Endothelial cell of umbilical vein (primary cell): Measurements from ENCODE around the gene ARHGEF10L. TPM values are rescaled to one million over a fixed set of nuclear protein-coding genes. Genes with fewer than 3 reads are reported as not detected.

Source experiments
- BruUV-seq: library from RNA; stranded (reverse); fragments of 400-500 nt; replicated peaks from 2 replicates; lab custom pipeline; 2021; lab: Mats Ljungman, UMichigan
- CTCF ChIA-PET: fragments of 300-600, 350-600 bp; sonication (Branson Sonifier 250); formaldehyde crosslinking; loops from one replicate; lab custom pipeline; 2021; ENCODE audit warnings: antibody characterized with exemption, inconsistent platforms; lab: Charles Lee
- POLR2A ChIA-PET: fragments of 300-600, 350-600 bp; sonication (Branson Sonifier 250); formaldehyde crosslinking; loops from one replicate; lab custom pipeline; 2021; ENCODE audit warnings: antibody characterized with exemption, inconsistent platforms; lab: Charles Lee
- DNase-seq: peaks from one replicate; pipeline ENCODE4 v3.0.0-alpha.2; 2011; ENCODE audit warnings: low read depth, low spot score
- FAIRE-seq: peaks from 2 replicates; lab custom pipeline; 2011; peaks lifted over from hg19 to GRCh38; lab: Jason Lieb, UNC
- H2AFZ ChIP-seq: 2 replicates; pipeline ENCODE4 v1.6.0; 2012; ENCODE audit warnings: low read depth, low read length, control low read depth, inconsistent platforms
- H3K27ac ChIP-seq: 2 replicates; pipeline ENCODE4 v1.5.1; 2011; ENCODE audit warnings: low read depth, mild to moderate bottlenecking, control low read depth, low read length, moderate library complexity; ENCODE audit not compliant: insufficient read depth
- H3K27me3 ChIP-seq, 2 experiments: 2 replicates each; pipeline versions ENCODE4 v1.6.0 to v1.6.1; 2011; ENCODE audit warnings: low read length in 2 of 2, mixed read lengths in 1 of 2; ENCODE audit not compliant: control insufficient read depth in 2 of 2, insufficient read depth in 2 of 2
- H3K36me3 ChIP-seq, 2 experiments: 2 replicates in 1 of 2; 3 replicates in 1 of 2; pipeline ENCODE4 v1.5.1; 2011; ENCODE audit warnings: low read length in 2 of 2, mild to moderate bottlenecking in 1 of 2, moderate library complexity in 1 of 2; ENCODE audit not compliant: control insufficient read depth in 2 of 2, insufficient read depth in 2 of 2; ENCODE audit errors: extremely low read depth in 1 of 2
- H3K4me1 ChIP-seq: 3 replicates; pipeline ENCODE4 v1.5.1; 2011; ENCODE audit warnings: mild to moderate bottlenecking, low read length; ENCODE audit not compliant: control insufficient read depth, insufficient read depth; ENCODE audit errors: extremely low read depth
- H3K4me2 ChIP-seq: 2 replicates; pipeline ENCODE4 v1.6.1; 2011; ENCODE audit warnings: low read length, control low read depth, mixed read lengths; ENCODE audit not compliant: insufficient read depth
- H3K4me3 ChIP-seq, 3 experiments: fragments of 200-600 bp in 1 of 3; sonication (generic), shearing (Covaris generic) in 1 of 3; replicated peaks in 1 of 3; 2 replicates each; pipeline ENCODE4 v1.5.1; 2011 to 2016; ENCODE audit warnings: control low read depth in 3 of 3, low read length in 3 of 3, mild to moderate bottlenecking in 2 of 3, inconsistent platforms in 1 of 3, low read depth in 1 of 3, moderate library complexity in 1 of 3; ENCODE audit not compliant: insufficient read depth in 1 of 3
- H3K79me2 ChIP-seq: 2 replicates; pipeline ENCODE4 v1.6.0; 2012; ENCODE audit warnings: low read length, inconsistent platforms; ENCODE audit not compliant: control insufficient read depth, insufficient read depth
- H3K9ac ChIP-seq: replicated peaks from 2 replicates; pipeline ENCODE3; 2011; ENCODE audit warnings: low read length, control low read depth; ENCODE audit not compliant: insufficient read depth; ENCODE audit errors: extremely low read depth
- H3K9me1 ChIP-seq: replicated peaks from 3 replicates; pipeline ENCODE4 v1.6.0; 2011; ENCODE audit warnings: mild to moderate bottlenecking, low read length; ENCODE audit not compliant: control insufficient read depth, insufficient read depth; ENCODE audit errors: extremely low read depth
- H3K9me3 ChIP-seq: replicated peaks from 2 replicates; pipeline ENCODE4 v1.5.1; 2012; ENCODE audit warnings: low read length, inconsistent platforms; ENCODE audit not compliant: control insufficient read depth, insufficient read depth
- H4K20me1 ChIP-seq: replicated peaks from 2 replicates; pipeline ENCODE3; 2011; ENCODE audit warnings: mild to moderate bottlenecking, low read length; ENCODE audit not compliant: control insufficient read depth, insufficient read depth; ENCODE audit errors: extremely low read depth
- EZH2 ChIP-seq: IDR thresholded peaks from 2 replicates; pipeline ENCODE4 v1.6.1; 2012; ENCODE audit warnings: borderline replicate concordance, low read depth, mild to moderate bottlenecking, moderate library complexity, low read length, inconsistent platforms; ENCODE audit not compliant: severe bottlenecking
- FOS ChIP-seq: IDR thresholded peaks from 2 replicates; pipeline ENCODE4 v1.6.1; 2011; ENCODE audit warnings: mild to moderate bottlenecking, low read length, moderate library complexity, borderline replicate concordance; ENCODE audit not compliant: insufficient read depth
- GATA2 ChIP-seq: IDR thresholded peaks from 2 replicates; pipeline ENCODE4 v1.7.0; 2011; ENCODE audit warnings: low read depth, mild to moderate bottlenecking, moderate library complexity, mixed read lengths, low read length; ENCODE audit not compliant: insufficient read length, insufficient read depth
- JUN ChIP-seq: IDR thresholded peaks from 2 replicates; pipeline ENCODE4 v1.6.1; 2011; ENCODE audit warnings: borderline replicate concordance, low read depth; ENCODE audit not compliant: insufficient read length, insufficient read depth
- MYC ChIP-seq: IDR thresholded peaks from one replicate; pipeline ENCODE4 v1.6.1; 2011; ENCODE audit warnings: mild to moderate bottlenecking, low read depth, low read length
- POLR2A ChIP-seq: IDR thresholded peaks from 2 replicates; pipeline ENCODE4 v1.6.1; 2012; ENCODE audit warnings: low read depth, mild to moderate bottlenecking, control low read depth, low read length
- POLR2AphosphoS5 ChIP-seq: IDR thresholded peaks from 2 replicates; pipeline ENCODE4 v1.6.1; 2012; ENCODE audit warnings: low read depth, mild to moderate bottlenecking, control low read depth, low read length, moderate library complexity; ENCODE audit not compliant: insufficient read depth
- dilution Hi-C: fragments of 300-500 bp; cut with MboI; formaldehyde crosslinking; loops from one replicate; pipeline ENCODE4 v1.15.0; 2019; ENCODE audit warnings: low sequenced_read_pairs; ENCODE audit not compliant: extremely low pct_ligation_motif_present
- intact Hi-C: fragments of 100-400 bp; cut with micrococcal nuclease; formaldehyde crosslinking; loops from one replicate; pipeline ENCODE4 v1.10.0; 2022
- polyA plus RNA-seq, 4 experiments: library from polyadenylated mRNA; depleted of rRNA in 3 of 4; stranded (reverse) in 3 of 4; unstranded in 1 of 4; fragments of >200 nt; gene quantifications; 2 replicates each; pipeline versions ENCODE4 v1.2.1 to v1.2.3, GENCODE V29; 2011 to 2012; ENCODE audit warnings: missing spikeins in 1 of 4
- total RNA-seq: library from RNA; stranded (reverse); gene quantifications from 2 replicates; pipeline ENCODE4 v1.2.3, GENCODE V29; 2021
- TF ChIP-seq, protein P1 (sequence below), 2 donors: IDR thresholded peaks; 1 replicate in 1 of 2; 2 replicates in 1 of 2; pipeline ENCODE4 v1.5.1; 2011; ENCODE audit warnings: low read length in 2 of 2, mild to moderate bottlenecking in 2 of 2, moderate library complexity in 2 of 2, control low read depth in 1 of 2, inconsistent platforms in 1 of 2, low read depth in 1 of 2; ENCODE audit not compliant: insufficient read depth in 1 of 2; ENCODE audit errors: extremely low read depth in 1 of 2
- TF ChIP-seq, protein P2 (sequence below): IDR thresholded peaks from 2 replicates; pipeline ENCODE4 v1.6.1; 2011; ENCODE audit not compliant: insufficient read depth, insufficient read length

ARHGEF10L gene
- total and polyA plus RNA-seq, 2 donors (not counting 3 experiments of a cell fraction or from before 2014, with no cell fraction given), result 1.9 to 5.2 TPM

DNA sequence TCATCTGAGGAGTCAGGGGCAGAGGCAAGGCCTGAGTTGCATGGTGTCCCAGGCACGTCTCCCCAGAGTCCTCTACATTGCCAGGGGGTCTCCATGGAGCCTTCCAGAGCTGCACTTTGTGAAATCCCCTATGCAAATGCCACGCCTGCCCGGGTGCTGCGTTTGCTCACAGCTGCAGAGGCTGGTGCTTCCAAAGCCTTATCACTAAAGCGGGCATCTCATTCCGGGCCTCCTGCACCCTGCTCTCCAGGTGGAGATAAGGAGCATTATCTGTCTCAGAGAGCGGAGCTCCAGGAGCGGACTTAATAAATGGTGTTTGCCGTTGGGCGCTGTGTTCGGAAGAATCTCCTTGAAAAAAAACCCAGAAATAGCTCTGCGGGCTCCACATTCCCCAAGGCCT is 189.8 kb downstream of the ARHGEF10L start:
- dilution Hi-C loops (no loop called here), intact Hi-C loops (no loop called here)
- Histone ChIP-seq H4K20me1 (no peaks in the 10 kb centered on the region), H3K79me2 (no peaks in the 10 kb centered on the region), H3K27me3 (no peaks in the 10 kb centered on the region), H2AFZ (no peak overlapping the region), H3K9me1 (no peaks in the 10 kb centered on the region), H3K4me1 (no peaks in the 10 kb centered on the region), H3K9me3 (no peaks in the 10 kb centered on the region), H3K36me3 (no peaks in the 10 kb centered on the region), H3K4me3 (no peak overlapping the region), H3K9ac (no peak overlapping the region), H3K4me2 (no peak overlapping the region), H3K27ac (no peak overlapping the region)
- DNase-seq (no peak), FAIRE-seq (no peak)
- no TSS peak for BruUV-seq
- ChIA-PET POLR2A (no interaction called here), CTCF (no interaction called here)
- TF ChIP-seq POLR2A (no peak), EZH2 (no peak), GATA2 (no peak), POLR2AphosphoS5 (no peak), JUN (no peak), FOS (no peak), MYC (no peak)
- TF ChIP-seq, protein P1, sequence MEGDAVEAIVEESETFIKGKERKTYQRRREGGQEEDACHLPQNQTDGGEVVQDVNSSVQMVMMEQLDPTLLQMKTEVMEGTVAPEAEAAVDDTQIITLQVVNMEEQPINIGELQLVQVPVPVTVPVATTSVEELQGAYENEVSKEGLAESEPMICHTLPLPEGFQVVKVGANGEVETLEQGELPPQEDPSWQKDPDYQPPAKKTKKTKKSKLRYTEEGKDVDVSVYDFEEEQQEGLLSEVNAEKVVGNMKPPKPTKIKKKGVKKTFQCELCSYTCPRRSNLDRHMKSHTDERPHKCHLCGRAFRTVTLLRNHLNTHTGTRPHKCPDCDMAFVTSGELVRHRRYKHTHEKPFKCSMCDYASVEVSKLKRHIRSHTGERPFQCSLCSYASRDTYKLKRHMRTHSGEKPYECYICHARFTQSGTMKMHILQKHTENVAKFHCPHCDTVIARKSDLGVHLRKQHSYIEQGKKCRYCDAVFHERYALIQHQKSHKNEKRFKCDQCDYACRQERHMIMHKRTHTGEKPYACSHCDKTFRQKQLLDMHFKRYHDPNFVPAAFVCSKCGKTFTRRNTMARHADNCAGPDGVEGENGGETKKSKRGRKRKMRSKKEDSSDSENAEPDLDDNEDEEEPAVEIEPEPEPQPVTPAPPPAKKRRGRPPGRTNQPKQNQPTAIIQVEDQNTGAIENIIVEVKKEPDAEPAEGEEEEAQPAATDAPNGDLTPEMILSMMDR (IDR thresholded peaks at IDR 0.05; ENCODE audit: extremely low read depth in 1 of 2, insufficient read depth in 1 of 2, low read depth in 1 of 2, low read length in 2 of 2), result no peak
- TF ChIP-seq, protein P2, sequence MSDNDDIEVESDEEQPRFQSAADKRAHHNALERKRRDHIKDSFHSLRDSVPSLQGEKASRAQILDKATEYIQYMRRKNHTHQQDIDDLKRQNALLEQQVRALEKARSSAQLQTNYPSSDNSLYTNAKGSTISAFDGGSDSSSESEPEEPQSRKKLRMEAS, result no peak
